ENCODE results near the gene SLC39A8. TPM values are rescaled to one million over a fixed set of nuclear protein-coding genes. Genes with fewer than 3 reads are reported as not detected.

The SLC39A8 gene
- polyA plus RNA-seq, 1 of the 3 experiments (the other 2 are of a cell fraction): 1.5 TPM

GRCh38 chr4:102213031-102213430 is 132.3 kb downstream of the SLC39A8 start:
- no peaks in the 10 kb centered on the region for H4K20me1 ChIP-seq (ENCODE audit: insufficient read depth)
- H3F3A ChIP-seq (replicated peaks; ENCODE audit: insufficient read depth): no peaks in the 10 kb centered on the region
- H3K4me2 ChIP-seq: no peak overlapping the region
- no peaks in the 10 kb centered on the region for H3K9me2 ChIP-seq
- POLR2A ChIA-PET: no interaction called here
- H3K9ac ChIP-seq: no peak overlapping the region
- no peak overlapping the region for H3K4me3 ChIP-seq (ENCODE audit: low read depth in 2 of 2, low read length in 1 of 2)
- no peak overlapping the region for H3K27ac ChIP-seq (ENCODE audit: low read depth in 2 of 2, low read length in 1 of 2)
- no peaks in the 10 kb centered on the region for H3K9me3 ChIP-seq
- no peak overlapping the region for H2AFZ ChIP-seq (ENCODE audit: low read depth)
- DNase-seq: no peak
- no peaks in the 10 kb centered on the region for H3K4me1 ChIP-seq (ENCODE audit: control insufficient read depth in 1 of 2, insufficient read depth in 2 of 2, low read depth in 1 of 2, low read length in 1 of 2)
- TF ChIP-seq EZH2phosphoT487 (IDR thresholded peaks at IDR 0.05; ENCODE audit: borderline replicate concordance, low read depth) (no peak), NFIC (IDR thresholded peaks at IDR 0.05; ENCODE audit: borderline replicate concordance) (no peak), NRF1 (IDR thresholded peaks at IDR 0.05; ENCODE audit: low read depth, low read length) (no peak), MEF2A (IDR thresholded peaks at IDR 0.05; ENCODE audit: borderline replicate concordance, low read depth) (no peak), YY1 (IDR thresholded peaks at IDR 0.05; ENCODE audit: low read depth) (no peak), RXRA (IDR thresholded peaks at IDR 0.05; ENCODE audit: borderline replicate concordance, low read depth) (no peak), RAD21 (IDR thresholded peaks at IDR 0.05; ENCODE audit: low read length) (no peak), SMC3 (IDR thresholded peaks at IDR 0.05; ENCODE audit: low read depth, low read length) (no peak), FOXJ3 (CRISPR knock-in tag; IDR thresholded peaks at IDR 0.05) (no peak), SIN3A (IDR thresholded peaks at IDR 0.05; ENCODE audit: borderline replicate concordance, low read depth, low read length) (no peak), MAX (IDR thresholded peaks at IDR 0.05; ENCODE audit: low read depth) (no peak), EP300 (IDR thresholded peaks at IDR 0.05; ENCODE audit: borderline replicate concordance in 1 of 2, low read depth in 1 of 2, low read length in 1 of 2) (no peak), GATA2 (CRISPR knock-in tag; IDR thresholded peaks at IDR 0.05) (no peak), TEAD4 (IDR thresholded peaks at IDR 0.05; ENCODE audit: borderline replicate concordance, insufficient read depth) (no peak), FOSL2 (IDR thresholded peaks at IDR 0.05; ENCODE audit: borderline replicate concordance, low read depth) (no peak), USF2 (IDR thresholded peaks at IDR 0.05; ENCODE audit: borderline replicate concordance, low read depth, low read length) (no peak)
- no peaks in the 10 kb centered on the region for H3K27me3 ChIP-seq (ENCODE audit: insufficient read depth)
- no peaks in the 10 kb centered on the region for H3K79me2 ChIP-seq (ENCODE audit: insufficient read depth)
- CTCF ChIA-PET: no interaction called here
- H3K36me3 ChIP-seq (replicated peaks in 1 of 2; ENCODE audit: control insufficient read depth in 1 of 2, insufficient read depth in 2 of 2, low read length in 1 of 2): no peaks in the 10 kb centered on the region

Small RNAs within 50 kb of the gene (small RNA-seq; reads per million reads assigned to genes)
- 0 reads per million in 7 experiments for gene RN7SL728P

Other genes with a start within 250 kb of the SLC39A8 start
- gene NFKB1, start 155.9 kb upstream of the SLC39A8 start, polyA plus RNA-seq (2012; rRNA removed): 12.2 and 14.1 TPM in 2 replicates